PC-9 (cell line): ENCODE results near the gene NT5DC1. TPM values are rescaled to one million over a fixed set of nuclear protein-coding genes. Genes with fewer than 3 reads are reported as not detected.

Experiments
- BruUV-seq: library from RNA; stranded (reverse); fragments of 400-500 nt; replicated peaks from 2 replicates; lab custom pipeline; 2021; lab: Mats Ljungman, UMichigan
- CTCF ChIA-PET: fragments of 300-600 bp; sonication (Branson Sonifier 250); formaldehyde crosslinking; loops from one replicate; lab custom pipeline; 2022; ENCODE audit warnings: antibody characterized with exemption; lab: Charles Lee
- POLR2A ChIA-PET: fragments of 300-600 bp; sonication (Branson Sonifier 250); formaldehyde crosslinking; loops from one replicate; lab custom pipeline; 2022; ENCODE audit warnings: antibody characterized with exemption; ENCODE audit not compliant: unreplicated experiment; lab: Charles Lee
- DNase-seq, 2 experiments: peaks; one replicate each; pipeline versions ENCODE4 v3.0.0 to v3.0.0-alpha.2; 2015 to 2022; ENCODE audit warnings: mixed read lengths in 1 of 2
- H2AFZ ChIP-seq: fragments of 200-600 bp; sonication (generic); 2 replicates; pipeline ENCODE4 v1.8.1; 2017; ENCODE audit warnings: antibody characterized with exemption
- H3F3A ChIP-seq: fragments of 200-600 bp; sonication (generic); 2 replicates; pipeline ENCODE4 v1.8.1; 2017; ENCODE audit warnings: antibody characterized with exemption, mild to moderate bottlenecking, low read depth; ENCODE audit not compliant: insufficient read depth
- H3K27ac ChIP-seq: fragments of 200-600 bp; sonication (generic); 2 replicates; pipeline ENCODE4 v1.6.1; 2016; ENCODE audit warnings: mixed run types
- H3K27me3 ChIP-seq: fragments of 200-600 bp; sonication (generic); 2 replicates; pipeline ENCODE4 v1.6.1; 2016; ENCODE audit warnings: low read depth, mixed run types; ENCODE audit not compliant: insufficient read depth
- H3K36me3 ChIP-seq: fragments of 200-600 bp; sonication (generic); 2 replicates; pipeline ENCODE4 v1.6.1; 2016; ENCODE audit warnings: low read depth, mixed run types
- H3K4me1 ChIP-seq: fragments of 200-600 bp; sonication (generic); replicated peaks from 2 replicates; pipeline ENCODE4 v1.6.1; 2016; ENCODE audit warnings: mixed run types; ENCODE audit not compliant: insufficient read depth
- H3K4me2 ChIP-seq: fragments of 200-600 bp; sonication (generic); 2 replicates; pipeline ENCODE4 v1.6.1; 2017; ENCODE audit warnings: mixed run types
- H3K4me3 ChIP-seq: fragments of 200-600 bp; sonication (generic); 2 replicates; pipeline ENCODE4 v1.6.1; 2016; ENCODE audit warnings: mixed run types
- H3K79me2 ChIP-seq: fragments of 200-600 bp; sonication (generic); 2 replicates; pipeline ENCODE4 v1.6.1; 2017; ENCODE audit warnings: low read depth, mixed run types
- H3K9me2 ChIP-seq: fragments of 200-600 bp; sonication (generic); 2 replicates; pipeline ENCODE4 v1.8.1; 2017; ENCODE audit warnings: mild to moderate bottlenecking; ENCODE audit not compliant: insufficient read depth
- H3K9me3 ChIP-seq: fragments of 200-600 bp; sonication (generic); 2 replicates; pipeline ENCODE4 v1.8.1; 2016; ENCODE audit warnings: low read depth; ENCODE audit not compliant: insufficient read depth
- H4K20me1 ChIP-seq: fragments of 200-600 bp; sonication (generic); 2 replicates; pipeline ENCODE4 v1.8.1; 2017; ENCODE audit not compliant: insufficient read depth
- EZH2 ChIP-seq: fragments of 200-600 bp; sonication (generic); IDR thresholded peaks from 2 replicates; pipeline ENCODE4 v1.8.0; 2017; ENCODE audit warnings: antibody characterized with exemption, low read depth
- intact Hi-C: fragments of 100-400 bp; cut with micrococcal nuclease; formaldehyde crosslinking; loops from one replicate; pipeline ENCODE4 v1.10.0; 2022; ENCODE audit not compliant: unreplicated experiment
- total RNA-seq: library from RNA; stranded (reverse); gene quantifications from 2 replicates; pipeline ENCODE4 v1.2.3, GENCODE V29; 2021
- TF ChIP-seq, protein P1 (sequence below): fragments of 200-600 bp; sonication (generic); conservative IDR thresholded peaks from 2 replicates; pipeline ENCODE4 v1.6.1; 2017; ENCODE audit warnings: mixed run types, antibody characterized with exemption, mild to moderate bottlenecking, moderate library complexity

NT5DC1 gene
- total RNA-seq, 1 experiment from 2014 or later = 33.5 TPM

DNA sequence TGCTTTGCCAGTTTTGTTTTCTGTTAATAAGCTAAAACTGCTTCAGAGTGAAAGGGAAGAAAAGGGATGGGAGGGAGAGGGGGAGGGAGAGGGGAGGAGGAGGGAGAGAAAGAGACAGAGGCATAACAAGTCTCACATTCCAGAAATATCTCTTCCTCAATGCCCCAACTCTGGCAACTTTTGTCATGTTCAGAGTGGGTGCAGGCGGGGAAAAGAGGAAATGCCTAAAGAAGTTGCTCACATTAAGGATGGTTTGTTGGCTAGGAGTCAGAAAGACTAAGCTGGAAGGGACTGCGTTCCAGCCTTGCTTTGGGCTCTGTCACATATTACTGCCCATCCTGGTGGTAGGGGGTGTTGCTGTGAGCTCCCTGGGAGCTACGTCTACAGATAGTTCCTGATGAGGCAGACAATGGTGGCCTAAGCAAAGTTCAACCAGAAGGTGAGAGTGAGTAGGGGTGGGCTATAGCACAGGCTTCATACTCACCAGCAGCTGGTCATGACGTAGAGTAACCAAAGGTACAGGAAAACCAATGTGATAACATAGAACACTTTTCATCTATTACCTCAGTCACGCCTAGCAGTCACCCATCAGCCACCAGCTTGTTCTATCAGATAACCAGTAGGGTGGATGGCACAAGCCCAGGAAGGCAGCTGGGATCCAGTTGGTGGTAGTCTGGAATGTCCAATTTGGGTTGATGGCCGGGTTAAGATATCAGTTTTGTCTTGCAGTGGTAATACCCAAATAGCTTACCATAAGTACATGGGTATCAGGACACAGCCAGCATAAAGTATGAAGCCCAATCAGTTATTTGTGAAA is 151.1 kb downstream of the NT5DC1 start:
- CTCF ChIA-PET = no interaction called here
- TF ChIP-seq, protein P1, sequence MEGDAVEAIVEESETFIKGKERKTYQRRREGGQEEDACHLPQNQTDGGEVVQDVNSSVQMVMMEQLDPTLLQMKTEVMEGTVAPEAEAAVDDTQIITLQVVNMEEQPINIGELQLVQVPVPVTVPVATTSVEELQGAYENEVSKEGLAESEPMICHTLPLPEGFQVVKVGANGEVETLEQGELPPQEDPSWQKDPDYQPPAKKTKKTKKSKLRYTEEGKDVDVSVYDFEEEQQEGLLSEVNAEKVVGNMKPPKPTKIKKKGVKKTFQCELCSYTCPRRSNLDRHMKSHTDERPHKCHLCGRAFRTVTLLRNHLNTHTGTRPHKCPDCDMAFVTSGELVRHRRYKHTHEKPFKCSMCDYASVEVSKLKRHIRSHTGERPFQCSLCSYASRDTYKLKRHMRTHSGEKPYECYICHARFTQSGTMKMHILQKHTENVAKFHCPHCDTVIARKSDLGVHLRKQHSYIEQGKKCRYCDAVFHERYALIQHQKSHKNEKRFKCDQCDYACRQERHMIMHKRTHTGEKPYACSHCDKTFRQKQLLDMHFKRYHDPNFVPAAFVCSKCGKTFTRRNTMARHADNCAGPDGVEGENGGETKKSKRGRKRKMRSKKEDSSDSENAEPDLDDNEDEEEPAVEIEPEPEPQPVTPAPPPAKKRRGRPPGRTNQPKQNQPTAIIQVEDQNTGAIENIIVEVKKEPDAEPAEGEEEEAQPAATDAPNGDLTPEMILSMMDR = no peak
- TF ChIP-seq EZH2 = no peak
- BruUV-seq = no TSS peak
- Histone ChIP-seq H3K4me2 (peak overlapping the region; percentile 94), H3K4me1 (peaks cover 46% of the 10 kb centered on the region), H3K79me2 (peaks cover 41% of the 10 kb centered on the region), H3F3A (no peaks in the 10 kb centered on the region), H4K20me1 (no peaks in the 10 kb centered on the region), H2AFZ (no peak overlapping the region), H3K9me3 (no peaks in the 10 kb centered on the region), H3K4me3 (no peak overlapping the region), H3K27ac (no peak overlapping the region), H3K36me3 (0 out of 2 replicates have a peak, but pooled peaks cover 4% of the 10 kb centered on the region), H3K9me2 (no peaks in the 10 kb centered on the region), H3K27me3 (no peaks in the 10 kb centered on the region)
- intact Hi-C loops = no loop called here
- POLR2A ChIA-PET = interaction anchor here (0.6 kb wide), 2 partner anchors 28 to 466 kb away, joined by 3 read pairs; partner anchors contain the start of gene TSPYL1
- no peak for DNase-seq

DNA sequence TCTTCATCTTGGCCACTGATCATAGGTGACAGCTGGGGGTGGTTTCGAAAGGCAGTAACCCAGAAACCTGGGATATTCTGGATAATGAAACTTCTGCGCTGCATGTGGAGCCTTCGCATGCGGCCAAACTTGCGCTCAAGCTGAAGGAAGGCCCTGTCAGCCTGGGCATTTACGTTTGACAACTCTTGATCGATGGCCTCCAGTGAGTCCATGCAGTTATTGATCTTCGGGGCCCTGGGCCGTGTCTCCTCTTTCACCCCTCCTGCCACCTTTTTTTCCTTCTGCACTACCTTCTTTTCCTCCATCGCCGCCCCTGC is 152.5 kb downstream of the NT5DC1 start:
- H3K4me2 ChIP-seq = peak overlapping the region; percentile 94
- no peaks in the 10 kb centered on the region for H3K9me3 ChIP-seq
- no peaks in the 10 kb centered on the region for H4K20me1 ChIP-seq
- TF ChIP-seq, protein P1 = no peak
- no peak for TF ChIP-seq EZH2
- peak overlapping the region; percentile 82 for H3K4me3 ChIP-seq
- 0 out of 2 replicates have a peak, but pooled peaks cover 4% of the 10 kb centered on the region for H3K36me3 ChIP-seq
- CTCF ChIA-PET = no interaction called here
- no peaks in the 10 kb centered on the region for H3K9me2 ChIP-seq
- H3K27ac ChIP-seq = no peak overlapping the region
- peak overlapping the region; percentile 97 for H2AFZ ChIP-seq
- H3K79me2 ChIP-seq = peaks cover 41% of the 10 kb centered on the region
- intact Hi-C loops = no loop called here
- no peaks in the 10 kb centered on the region for H3F3A ChIP-seq
- no peak for DNase-seq
- no TSS peak for BruUV-seq
- peaks cover 46% of the 10 kb centered on the region for H3K4me1 ChIP-seq
- no peaks in the 10 kb centered on the region for H3K27me3 ChIP-seq
- POLR2A ChIA-PET = no interaction called here

DNA sequence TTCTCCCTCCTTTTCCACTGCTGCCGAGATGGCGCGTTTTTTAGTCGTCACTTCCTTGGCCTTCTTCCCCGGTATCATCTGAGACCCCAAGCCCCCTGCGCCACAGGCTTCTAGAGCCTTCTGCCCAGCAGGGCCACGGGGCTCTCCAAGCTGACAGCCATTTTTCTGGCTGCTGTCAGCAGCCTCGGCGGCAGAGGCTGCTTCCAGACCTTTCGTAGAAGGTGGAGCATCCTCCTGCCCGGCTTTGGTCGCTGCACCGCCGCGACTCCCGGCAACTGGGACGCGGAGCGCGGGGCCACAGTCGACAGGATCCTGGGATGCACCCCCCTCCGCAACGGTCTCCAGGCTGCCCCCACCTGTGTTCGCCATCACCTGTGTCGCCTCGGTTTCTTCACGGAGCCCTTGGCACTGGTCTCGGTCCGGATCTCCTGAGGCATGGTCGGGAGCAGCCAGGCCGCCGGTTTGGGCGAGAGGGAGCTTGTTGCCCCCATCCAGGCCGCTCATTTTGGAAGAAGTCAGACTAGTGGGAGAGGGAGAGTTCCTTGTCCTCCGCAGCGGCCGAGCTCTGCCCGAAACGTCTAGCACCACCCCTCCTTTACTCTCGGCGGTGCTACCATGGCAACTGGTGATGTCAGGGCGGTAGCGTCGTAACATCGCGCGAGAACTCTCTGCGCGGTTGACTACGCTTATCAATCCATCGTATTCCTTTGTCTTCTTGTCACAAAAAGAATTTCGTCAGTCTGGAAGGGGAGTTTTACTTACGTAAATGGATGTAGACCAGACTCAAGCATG is 153.0 kb downstream of the NT5DC1 start, which contains the start of gene TSPYL4:
TSS of gene TSPYL4 (minus strand) at position 571 of the 792 bp plus-strand sequence. CDS start at position 504, 67 bp downstream.
- H3K27me3 ChIP-seq = no peaks in the 10 kb centered on the region
- BruUV-seq = no TSS peak
- POLR2A ChIA-PET = no interaction called here
- 0 out of 2 replicates have a peak, but pooled peaks cover 4% of the 10 kb centered on the region for H3K36me3 ChIP-seq
- H4K20me1 ChIP-seq = no peaks in the 10 kb centered on the region
- DNase-seq = peak; percentile 87 to 95
- TF ChIP-seq EZH2 = no peak
- TF ChIP-seq, protein P1 = no peak
- peak within 1 kb of the TSS; percentile 82 for H3K4me3 ChIP-seq
- CTCF ChIA-PET = no interaction called here
- peak within 1 kb of the TSS; percentile 97 for H2AFZ ChIP-seq
- no peaks in the 10 kb centered on the region for H3K9me2 ChIP-seq
- H3K4me2 ChIP-seq = peak within 1 kb of the TSS; percentile 94
- intact Hi-C loops = loop anchor here (1.0 kb wide), 1 partner anchor 26 kb away; the partner anchor contains the start of gene TSPYL1
- H3K9me3 ChIP-seq = no peaks in the 10 kb centered on the region
- H3K79me2 ChIP-seq = peaks cover 41% of the 10 kb centered on the region
- H3K27ac ChIP-seq = peak within 1 kb of the TSS; percentile 77
- no peaks in the 10 kb centered on the region for H3F3A ChIP-seq
- peaks cover 46% of the 10 kb centered on the region for H3K4me1 ChIP-seq
